Sigmoid colon (tissue), 7 donors: ENCODE measurements around the gene CDH24. TPM values are rescaled to one million over a fixed set of nuclear protein-coding genes. Genes with fewer than 3 reads are reported as not detected.
A peak's percentile ranks its signal among the peaks of the same experiment; 100 is the strongest.

ENCODE experiments used
- DNase-seq: peaks from one replicate; pipeline ENCODE4 v3.0.0-alpha.2; 2019
- H3K27ac ChIP-seq, 4 donors: fragments of 200-600 bp; sonication (generic); one replicate each; pipeline ENCODE4 v1.5.1; 2016 to 2019; ENCODE audit warnings: mild to moderate bottlenecking in 1 of 4
- H3K27me3 ChIP-seq, 3 donors: fragments of 200-600 bp; sonication (generic); one replicate each; pipeline ENCODE4 v1.5.1; 2019; ENCODE audit warnings: mild to moderate bottlenecking in 1 of 3
- H3K36me3 ChIP-seq, 4 donors: fragments of 200-600 bp; sonication (generic); one replicate each; pipeline ENCODE4 v1.5.1; 2016 to 2019
- H3K4me1 ChIP-seq, 4 donors: fragments of 200-600 bp; sonication (generic); one replicate each; pipeline ENCODE4 v1.5.1; 2017 to 2019
- H3K4me3 ChIP-seq, 4 donors: fragments of 200-600 bp; sonication (generic); one replicate each; pipeline ENCODE4 v1.5.1; 2017 to 2019; ENCODE audit warnings: mild to moderate bottlenecking in 2 of 4, moderate library complexity in 1 of 4
- H3K9me3 ChIP-seq, 4 donors: fragments of 200-600 bp in 3 of 4; sonication (generic) in 3 of 4; one replicate each; pipeline versions ENCODE4 v1.5.1 to v1.6.1; 2013 to 2019
- CTCF ChIP-seq, 4 experiments: fragments of 450-650 bp in 3 of 4; fragments of 200-600 bp in 1 of 4; IDR thresholded peaks; one replicate each; pipeline ENCODE4 v1.5.1; 2016 to 2019; ENCODE audit warnings: antibody characterized with exemption in 4 of 4, mild to moderate bottlenecking in 3 of 4, moderate library complexity in 2 of 4
- EP300 ChIP-seq, 4 donors: sonication (generic); formaldehyde crosslinking; IDR thresholded peaks; one replicate each; pipeline ENCODE4 v1.6.1; 2017; ENCODE audit warnings: antibody characterized with exemption in 4 of 4
- POLR2A ChIP-seq, 2 donors: fragments of 450-650 bp; IDR thresholded peaks; one replicate each; pipeline ENCODE4 v1.6.1; 2016; ENCODE audit warnings: antibody characterized with exemption in 2 of 2, mild to moderate bottlenecking in 2 of 2, moderate library complexity in 2 of 2
- POLR2AphosphoS5 ChIP-seq, 4 donors: sonication (generic); formaldehyde crosslinking; IDR thresholded peaks; one replicate each; pipeline ENCODE4 v1.6.1; 2017; ENCODE audit warnings: antibody characterized with exemption in 4 of 4
- WGBS, 2 donors: extraction: QIAGEN DNeasy Blood & Tissue Kit; methylation state at CpG; one replicate each; pipeline ENCODE4 v1.1.7; 2013; 5-methylcytosine and 5-hydroxymethylcytosine counted together
- intact Hi-C: fragments of 100-400 bp; cut with DNase I; formaldehyde crosslinking; loops from one replicate; pipeline ENCODE4 v1.15.1; 2023
- polyA plus RNA-seq, 3 donors: library from polyadenylated mRNA; stranded (reverse); fragments of 200-250 nt; gene quantifications; one replicate each; pipeline ENCODE4 v1.2.3, GENCODE V29; 2013
- total RNA-seq, 4 donors: library from RNA; depleted of rRNA; stranded (reverse); fragments of >200 nt; gene quantifications; one replicate each; pipeline ENCODE4 v1.1.0, GENCODE V29; 2016
- donor health status: healthy with polysubstance abuse.
- donor health status: Bipolar disorder and iron deficiency.
- donor health status: healthy.

Gene CDH24
- total and polyA plus RNA-seq, 7 donors, result 0.46 to 7.5 (median 2.1) TPM

GRCh38 chr14:23052671-23053070 lies 4.6 kb downstream of the CDH24 start:
- no peak for DNase-seq
- peaks cover 0 to 24% (median 20%) of the 10 kb centered on the region in 4 donors for H3K4me1 ChIP-seq
- no peaks in the 10 kb centered on the region for H3K9me3 ChIP-seq
- intact Hi-C loops, result no loop called here
- no peak overlapping the region for H3K4me3 ChIP-seq
- no peaks in the 10 kb centered on the region for H3K27me3 ChIP-seq
- no peak for TF ChIP-seq POLR2AphosphoS5 (IDR thresholded peaks at IDR 0.05)
- 84 to 90% methylated on average over 3 of the region's 3 CpGs for WGBS, 2 donors
- no peaks in the 10 kb centered on the region for H3K36me3 ChIP-seq
- H3K27ac ChIP-seq, result no peak overlapping the region

- intact Hi-C loops, result no loop called here
- Histone ChIP-seq H3K36me3 (no peaks in the 10 kb centered on the region), H3K4me3 (no peak overlapping the region), H3K27ac (no peak overlapping the region), H3K27me3 (no peaks in the 10 kb centered on the region), H3K4me1 (peaks cover 0 to 21% (median 19%) of the 10 kb centered on the region in 4 donors), H3K9me3 (no peaks in the 10 kb centered on the region)
- no peak for TF ChIP-seq POLR2AphosphoS5 (IDR thresholded peaks at IDR 0.05)
- no peak for TF ChIP-seq EP300 (IDR thresholded peaks at IDR 0.05)
- no peak for TF ChIP-seq POLR2A (IDR thresholded peaks at IDR 0.05)
- DNase-seq, result no peak
- WGBS, 2 donors, result 82 to 84% methylated on average over 14 of the region's 14 CpGs
Observed at GRCh38 chr14:23052182-23052623, 5.1 kb downstream of the CDH24 start.

- intact Hi-C loops, result no loop called here
Observed at GRCh38 chr14:23051141-23052057, 5.9 kb downstream of the CDH24 start.

GRCh38 chr14:23049011-23049410 lies 8.3 kb downstream of the CDH24 start:
- no peak overlapping the region for H3K4me3 ChIP-seq
- no peaks in the 10 kb centered on the region for H3K36me3 ChIP-seq
- no peak for DNase-seq
- no peaks in the 10 kb centered on the region for H3K4me1 ChIP-seq
- 97 to 99% methylated on average over 9 of the region's 9 CpGs for WGBS, 2 donors
- no peak overlapping the region for H3K27ac ChIP-seq
- intact Hi-C loops, result no loop called here
- no peaks in the 10 kb centered on the region for H3K9me3 ChIP-seq
- TF ChIP-seq EP300 (IDR thresholded peaks at IDR 0.05), result no peak
- TF ChIP-seq POLR2A (IDR thresholded peaks at IDR 0.05), result no peak
- no peak for TF ChIP-seq POLR2AphosphoS5 (IDR thresholded peaks at IDR 0.05)
- no peak for TF ChIP-seq CTCF (IDR thresholded peaks at IDR 0.05)
- no peaks in the 10 kb centered on the region for H3K27me3 ChIP-seq

More at GRCh38 chr14:23051141-23052057, 5.9 kb downstream of the CDH24 start:
- Histone ChIP-seq H3K4me1 (peaks cover 0 to 13% (median 11%) of the 10 kb centered on the region in 4 donors), H3K36me3 (no peaks in the 10 kb centered on the region), H3K27ac (no peak overlapping the region), H3K27me3 (no peaks in the 10 kb centered on the region), H3K9me3 (no peaks in the 10 kb centered on the region), H3K4me3 (no peak overlapping the region)
- TF ChIP-seq POLR2A (IDR thresholded peaks at IDR 0.05), result no peak
- TF ChIP-seq CTCF (IDR thresholded peaks at IDR 0.05), result no peak
- no peak for TF ChIP-seq POLR2AphosphoS5 (IDR thresholded peaks at IDR 0.05)
- no peak for TF ChIP-seq EP300 (IDR thresholded peaks at IDR 0.05)
- WGBS, 2 donors, result 82 to 89% methylated on average over 5 of the region's 5 CpGs
- DNase-seq, result no peak

GRCh38 chr14:23047751-23048693 lies 9.3 kb downstream of the CDH24 start:
- H3K4me3 ChIP-seq, result no peak overlapping the region
- H3K27me3 ChIP-seq, result no peaks in the 10 kb centered on the region
- H3K27ac ChIP-seq, result no peak overlapping the region
- TF ChIP-seq POLR2A (IDR thresholded peaks at IDR 0.05) (no peak), POLR2AphosphoS5 (IDR thresholded peaks at IDR 0.05) (no peak)
- intact Hi-C loops, result no loop called here
- no peaks in the 10 kb centered on the region for H3K9me3 ChIP-seq
- H3K36me3 ChIP-seq, result no peaks in the 10 kb centered on the region
- WGBS, 2 donors, result 84 to 93% methylated on average over 85 of the region's 85 CpGs
- DNase-seq, result peak; percentile 40
- no peaks in the 10 kb centered on the region for H3K4me1 ChIP-seq
